ENCODE results near the gene AMDHD2.

DNA sequence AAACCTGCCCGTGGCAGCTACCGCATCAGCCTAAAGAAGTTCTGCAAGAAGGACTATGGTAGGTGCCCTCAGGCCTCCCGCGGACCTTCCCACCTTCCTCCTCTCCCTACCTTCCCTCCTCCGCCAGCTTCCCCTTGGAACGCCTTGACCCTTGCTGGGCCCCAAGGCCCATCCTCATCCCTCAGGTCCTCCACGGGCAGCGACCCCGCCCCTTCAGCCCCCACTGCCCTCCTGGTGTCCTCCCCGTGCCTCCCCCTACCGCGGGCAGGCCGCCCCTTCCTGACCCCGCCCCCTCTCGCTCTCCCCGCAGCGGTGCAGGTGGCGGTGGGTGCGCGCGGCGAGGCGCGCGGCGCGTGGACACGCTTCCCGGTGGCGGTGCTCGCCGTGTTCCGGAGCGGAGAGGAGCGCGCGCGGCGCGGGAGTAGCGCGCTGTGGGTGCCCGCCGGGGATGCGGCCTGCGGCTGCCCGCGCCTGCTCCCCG is 46.7 kb upstream of the AMDHD2 start:
- TF ChIP-seq, protein P1, sequence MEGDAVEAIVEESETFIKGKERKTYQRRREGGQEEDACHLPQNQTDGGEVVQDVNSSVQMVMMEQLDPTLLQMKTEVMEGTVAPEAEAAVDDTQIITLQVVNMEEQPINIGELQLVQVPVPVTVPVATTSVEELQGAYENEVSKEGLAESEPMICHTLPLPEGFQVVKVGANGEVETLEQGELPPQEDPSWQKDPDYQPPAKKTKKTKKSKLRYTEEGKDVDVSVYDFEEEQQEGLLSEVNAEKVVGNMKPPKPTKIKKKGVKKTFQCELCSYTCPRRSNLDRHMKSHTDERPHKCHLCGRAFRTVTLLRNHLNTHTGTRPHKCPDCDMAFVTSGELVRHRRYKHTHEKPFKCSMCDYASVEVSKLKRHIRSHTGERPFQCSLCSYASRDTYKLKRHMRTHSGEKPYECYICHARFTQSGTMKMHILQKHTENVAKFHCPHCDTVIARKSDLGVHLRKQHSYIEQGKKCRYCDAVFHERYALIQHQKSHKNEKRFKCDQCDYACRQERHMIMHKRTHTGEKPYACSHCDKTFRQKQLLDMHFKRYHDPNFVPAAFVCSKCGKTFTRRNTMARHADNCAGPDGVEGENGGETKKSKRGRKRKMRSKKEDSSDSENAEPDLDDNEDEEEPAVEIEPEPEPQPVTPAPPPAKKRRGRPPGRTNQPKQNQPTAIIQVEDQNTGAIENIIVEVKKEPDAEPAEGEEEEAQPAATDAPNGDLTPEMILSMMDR (IDR thresholded peaks at IDR 0.05; ENCODE audit: low read depth, low read length, poor library complexity, severe bottlenecking): no peak
- no peak for TF ChIP-seq EZH2phosphoT487 (IDR thresholded peaks at IDR 0.05; ENCODE audit: borderline replicate concordance, low read length)

Measured in DOHH2 (cell line).